ENCODE measurements around the gene SLC4A1.
"Not testable (repeated sequence)": the region's sequence is repeated elsewhere in the genome, so short reads cannot be mapped to it uniquely, and the experiment has no call there.

Gene SLC4A1

DNA sequence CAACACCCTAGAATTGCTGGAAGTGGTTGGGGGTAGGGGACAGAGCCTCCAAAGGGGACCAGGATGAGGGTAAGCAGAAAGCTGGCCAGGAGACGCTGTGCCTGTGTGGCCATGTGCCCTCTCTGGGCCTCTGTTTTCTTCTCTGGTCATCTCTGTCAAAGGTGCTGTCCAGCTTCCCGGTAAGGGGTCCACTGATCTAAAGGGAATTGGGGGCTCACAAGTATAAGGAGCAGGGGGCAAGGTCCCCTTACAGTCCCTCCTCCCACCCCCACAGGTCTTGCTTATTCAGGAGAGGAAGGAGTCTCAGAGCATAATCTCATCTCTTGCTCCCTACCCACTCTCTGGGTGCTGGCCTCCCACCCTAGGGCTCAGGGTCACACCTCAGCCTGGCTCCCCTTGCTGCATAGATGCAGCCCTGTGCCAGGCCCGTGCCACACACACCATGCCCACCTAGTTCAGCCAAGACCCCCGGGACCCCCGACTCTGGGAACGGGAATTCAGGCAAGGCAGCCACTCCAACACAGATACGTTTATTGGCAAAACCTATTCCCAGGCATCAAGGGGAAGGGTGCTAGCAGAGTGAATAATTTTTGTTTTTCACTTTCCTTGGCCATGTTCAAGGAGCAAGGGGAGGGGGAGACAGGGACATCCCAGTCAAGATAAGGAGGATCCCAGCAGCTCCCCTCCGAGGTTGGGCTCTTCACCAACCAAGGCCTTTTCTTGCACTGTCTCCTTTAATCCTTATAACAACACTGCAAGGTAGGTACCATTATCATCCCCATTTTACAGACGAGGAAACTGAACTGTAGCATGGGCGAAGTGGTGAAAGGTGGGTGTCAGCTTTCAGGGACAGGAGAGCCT is 19.8 kb downstream of the SLC4A1 start:
- TF ChIP-seq, protein P1, sequence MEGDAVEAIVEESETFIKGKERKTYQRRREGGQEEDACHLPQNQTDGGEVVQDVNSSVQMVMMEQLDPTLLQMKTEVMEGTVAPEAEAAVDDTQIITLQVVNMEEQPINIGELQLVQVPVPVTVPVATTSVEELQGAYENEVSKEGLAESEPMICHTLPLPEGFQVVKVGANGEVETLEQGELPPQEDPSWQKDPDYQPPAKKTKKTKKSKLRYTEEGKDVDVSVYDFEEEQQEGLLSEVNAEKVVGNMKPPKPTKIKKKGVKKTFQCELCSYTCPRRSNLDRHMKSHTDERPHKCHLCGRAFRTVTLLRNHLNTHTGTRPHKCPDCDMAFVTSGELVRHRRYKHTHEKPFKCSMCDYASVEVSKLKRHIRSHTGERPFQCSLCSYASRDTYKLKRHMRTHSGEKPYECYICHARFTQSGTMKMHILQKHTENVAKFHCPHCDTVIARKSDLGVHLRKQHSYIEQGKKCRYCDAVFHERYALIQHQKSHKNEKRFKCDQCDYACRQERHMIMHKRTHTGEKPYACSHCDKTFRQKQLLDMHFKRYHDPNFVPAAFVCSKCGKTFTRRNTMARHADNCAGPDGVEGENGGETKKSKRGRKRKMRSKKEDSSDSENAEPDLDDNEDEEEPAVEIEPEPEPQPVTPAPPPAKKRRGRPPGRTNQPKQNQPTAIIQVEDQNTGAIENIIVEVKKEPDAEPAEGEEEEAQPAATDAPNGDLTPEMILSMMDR (IDR thresholded peaks at IDR 0.05; ENCODE audit: low read depth, low read length), result no peak
- no peak overlapping the region for H3K4me3 ChIP-seq (ENCODE audit: low read depth, low read length)

DNA sequence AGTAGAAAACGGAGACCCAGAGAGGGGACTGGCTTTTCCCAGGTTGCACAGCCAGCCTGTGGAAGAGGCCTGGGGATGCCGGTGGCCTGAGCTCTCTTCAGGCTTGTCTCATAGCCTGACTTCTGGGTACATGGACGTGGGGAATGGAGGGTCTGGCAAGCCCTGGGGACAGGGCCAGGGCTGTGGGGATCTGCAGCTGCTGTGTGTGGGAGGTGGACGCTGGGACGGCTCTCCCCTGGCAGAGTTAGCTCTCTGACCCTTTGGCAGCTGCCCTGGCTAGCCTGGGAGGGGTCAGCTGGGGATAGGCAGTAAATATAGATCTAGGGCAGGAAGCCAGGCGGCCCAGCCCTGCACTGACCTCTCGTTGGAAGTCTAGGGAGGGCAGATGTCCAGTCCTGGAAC is 20.5 kb downstream of the SLC4A1 start:
- no peak overlapping the region for H3K4me3 ChIP-seq (ENCODE audit: low read depth, low read length)
- TF ChIP-seq, protein P1 (IDR thresholded peaks at IDR 0.05; ENCODE audit: low read depth, low read length), result no peak

DNA sequence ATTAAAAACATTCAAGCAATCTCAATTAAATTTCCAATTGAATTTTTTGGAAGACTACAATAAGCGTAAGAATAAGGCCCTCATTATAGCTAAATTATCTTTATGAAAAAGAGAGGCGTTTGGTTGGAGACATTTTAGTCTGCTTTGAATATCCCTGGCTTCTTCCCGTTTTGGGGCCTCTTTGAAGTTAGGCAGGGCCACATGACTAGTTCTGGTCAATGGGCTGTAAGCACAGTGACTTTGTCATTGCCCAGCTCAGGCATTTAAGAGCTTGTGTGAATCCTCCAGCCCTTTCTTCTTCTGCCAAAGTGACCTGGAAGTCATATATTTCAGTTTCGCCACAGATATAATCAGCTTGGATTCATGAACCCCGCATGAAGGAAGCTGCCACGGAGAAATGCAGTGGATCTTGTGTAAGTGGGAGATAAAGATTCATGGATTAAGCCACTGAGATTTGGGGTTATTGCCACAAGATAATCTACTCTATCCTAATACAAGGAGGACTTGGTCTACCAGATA is 26.8 kb downstream of the SLC4A1 start:
- TF ChIP-seq, protein P1 (IDR thresholded peaks at IDR 0.05; ENCODE audit: low read depth, low read length), result no peak
- no peak overlapping the region for H3K4me3 ChIP-seq (ENCODE audit: low read depth, low read length)

DNA sequence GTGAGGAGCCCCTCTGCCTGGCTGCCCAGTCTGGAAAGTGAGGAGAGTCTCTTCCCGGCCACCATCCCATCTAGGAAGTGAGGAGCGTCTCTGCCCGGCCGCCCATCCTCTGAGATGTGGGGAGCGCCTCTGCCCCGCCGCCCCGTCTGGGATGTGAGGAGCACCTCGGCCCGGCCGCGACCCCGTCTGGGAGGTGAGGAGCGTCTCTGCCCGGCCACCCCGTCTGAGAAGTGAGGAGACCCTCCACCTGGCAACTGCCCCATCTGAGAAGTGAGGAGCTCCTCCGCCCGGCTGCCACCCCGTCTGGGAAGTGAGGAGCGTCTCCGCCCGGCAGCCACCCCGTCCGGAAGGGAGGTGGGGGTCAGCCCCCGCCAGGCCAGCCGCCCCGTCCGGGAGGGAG is 30.0 kb downstream of the SLC4A1 start:
- not testable (repeated sequence) for H3K4me3 ChIP-seq (ENCODE audit: low read depth, low read length)

DNA sequence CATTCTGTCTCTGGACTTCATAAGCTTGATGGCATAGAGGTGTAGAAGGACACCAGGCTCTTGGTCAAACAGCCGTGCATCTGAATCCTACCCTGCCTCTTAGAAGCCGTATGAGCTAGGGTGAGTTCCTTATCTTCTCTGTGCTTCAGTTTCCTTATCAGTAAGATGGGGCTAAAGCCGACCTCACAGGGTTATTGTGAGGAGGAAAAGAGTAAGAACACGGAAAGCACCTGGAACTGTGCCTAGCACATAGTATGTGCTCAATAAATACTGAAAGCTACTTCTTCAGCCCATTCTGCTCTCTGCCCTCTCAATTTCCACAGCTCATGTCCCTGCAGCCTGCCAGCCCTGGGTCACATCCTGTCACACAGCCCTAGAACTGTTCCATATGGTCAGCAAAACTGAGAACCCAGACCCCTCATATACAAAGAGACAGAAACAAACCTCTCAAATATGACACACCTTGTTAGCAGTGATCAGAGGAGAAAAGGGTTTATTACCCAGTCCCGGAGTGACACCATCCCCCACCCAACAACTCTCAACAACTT is 31.4 kb downstream of the SLC4A1 start:
- TF ChIP-seq, protein P1 (IDR thresholded peaks at IDR 0.05; ENCODE audit: low read depth, low read length), result no peak
- no peak overlapping the region for H3K4me3 ChIP-seq (ENCODE audit: low read depth, low read length)

DNA sequence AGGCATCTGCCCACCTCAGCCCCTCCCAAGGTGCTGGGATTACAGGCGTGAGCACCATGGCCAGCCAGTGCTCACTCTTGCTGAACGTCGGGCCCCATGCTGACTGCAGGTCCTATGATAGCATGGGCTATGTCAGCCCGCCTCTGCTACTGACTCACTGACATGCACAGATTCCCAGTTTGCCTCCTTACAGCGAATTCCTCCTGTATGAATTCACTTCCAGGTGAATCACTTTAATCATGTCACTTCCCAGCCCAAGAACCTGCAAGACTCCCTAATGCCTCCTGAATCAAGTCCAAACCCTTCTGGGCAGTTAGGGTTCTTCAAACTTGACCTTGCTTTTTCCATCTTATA is 32.4 kb downstream of the SLC4A1 start:
- TF ChIP-seq, protein P1 (IDR thresholded peaks at IDR 0.05; ENCODE audit: low read depth, low read length), result no peak
- no peak overlapping the region for H3K4me3 ChIP-seq (ENCODE audit: low read depth, low read length)

DNA sequence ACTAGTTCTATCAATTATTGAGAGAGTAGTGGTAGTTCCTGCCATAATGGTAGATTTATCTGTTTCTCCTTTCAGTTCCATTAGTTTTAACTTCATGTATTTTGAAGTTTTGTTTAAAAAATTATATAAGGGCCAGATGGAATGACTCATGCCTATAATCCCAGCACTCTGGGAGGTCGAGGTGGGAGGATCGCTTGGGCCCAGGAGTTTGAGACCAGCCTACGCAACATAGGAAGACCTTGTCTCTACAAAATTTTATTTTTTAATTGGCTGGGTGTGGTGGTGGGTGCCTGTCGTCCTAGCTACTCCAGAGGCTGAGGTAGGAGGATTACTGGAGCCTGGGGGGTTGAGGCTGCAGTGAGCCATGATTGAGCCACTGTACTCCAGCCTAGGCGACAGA is 34.4 kb downstream of the SLC4A1 start:
- TF ChIP-seq, protein P1 (IDR thresholded peaks at IDR 0.05; ENCODE audit: low read depth, low read length), result no peak

More for the DNA sequence above, 34.4 kb downstream of the SLC4A1 start:
- H3K4me3 ChIP-seq (ENCODE audit: low read depth, low read length), result no peak overlapping the region

Data from WI38 (cell line).